ENCODE measurements around the gene RAB19. TPM values are rescaled to one million over a fixed set of nuclear protein-coding genes. Genes with fewer than 3 reads are reported as not detected.

RAB19 gene
- total RNA-seq, result not detected

- Histone ChIP-seq H3K27ac (no peak within 1 kb of the TSS), H3K4me1 (ENCODE audit: control insufficient read depth in 1 of 2, low read depth in 2 of 2) (no peaks in the 10 kb centered on the region), H3K36me3 (no peaks in the 10 kb centered on the region), H3K9me3 (no peaks in the 10 kb centered on the region), H3K27me3 (replicated peaks; ENCODE audit: insufficient read depth) (no peaks in the 10 kb centered on the region), H3K4me3 (peak within 1 kb of the TSS; percentile 52)
- DNase-seq (ENCODE audit: low spot score) (no peak), ATAC-seq (ENCODE audit: insufficient number of reproducible peaks, low FRiP score, low read depth) (no peak)
- TF ChIP-seq CTCF (IDR thresholded peaks at IDR 0.05), result no peak
Measured at GRCh38 chr7:140403878-140404564, at the start of gene RAB19. TSS of gene RAB19 (plus strand) at chr7:140404058. CDS start at chr7:140407647, 3,589 bp downstream.

- Histone ChIP-seq H3K4me3 (no peak overlapping the region), H3K4me1 (ENCODE audit: control insufficient read depth in 1 of 2, low read depth in 2 of 2) (no peaks in the 10 kb centered on the region), H3K27me3 (replicated peaks; ENCODE audit: insufficient read depth) (no peaks in the 10 kb centered on the region), H3K9me3 (no peaks in the 10 kb centered on the region), H3K36me3 (no peaks in the 10 kb centered on the region), H3K27ac (no peak overlapping the region)
- no peak for TF ChIP-seq CTCF (IDR thresholded peaks at IDR 0.05)
- no peak for ATAC-seq (ENCODE audit: insufficient number of reproducible peaks, low FRiP score, low read depth)
- DNase-seq (ENCODE audit: low spot score), result no peak
Measured at GRCh38 chr7:140358024-140358411, 45.8 kb upstream of the RAB19 start.

- peak overlapping the region; percentile 16 for H3K4me3 ChIP-seq
- no peaks in the 10 kb centered on the region for H3K9me3 ChIP-seq
- DNase-seq (ENCODE audit: low spot score) (no peak), ATAC-seq (ENCODE audit: insufficient number of reproducible peaks, low FRiP score, low read depth) (no peak)
- no peaks in the 10 kb centered on the region for H3K36me3 ChIP-seq
- H3K27ac ChIP-seq, result no peak overlapping the region
- TF ChIP-seq CTCF (IDR thresholded peaks at IDR 0.05), result no peak
- H3K27me3 ChIP-seq (replicated peaks; ENCODE audit: insufficient read depth), result no peaks in the 10 kb centered on the region
- no peaks in the 10 kb centered on the region for H3K4me1 ChIP-seq (ENCODE audit: control insufficient read depth in 1 of 2, low read depth in 2 of 2)
Measured at GRCh38 chr7:140358412-140359051, 45.3 kb upstream of the RAB19 start.

GRCh38 chr7:140360697-140361229 is 43.1 kb upstream of the RAB19 start:
- ATAC-seq (ENCODE audit: insufficient number of reproducible peaks, low FRiP score, low read depth), result no peak
- no peaks in the 10 kb centered on the region for H3K27me3 ChIP-seq (replicated peaks; ENCODE audit: insufficient read depth)
- TF ChIP-seq CTCF (IDR thresholded peaks at IDR 0.05), result no peak

GRCh38 chr7:140364819-140365218 is 39.0 kb upstream of the RAB19 start:
- H3K4me1 ChIP-seq (ENCODE audit: control insufficient read depth in 1 of 2, low read depth in 2 of 2), result no peaks in the 10 kb centered on the region
- TF ChIP-seq CTCF (IDR thresholded peaks at IDR 0.05), result no peak
- H3K27me3 ChIP-seq (replicated peaks; ENCODE audit: insufficient read depth), result no peaks in the 10 kb centered on the region
- H3K27ac ChIP-seq, result no peak overlapping the region
- ATAC-seq (ENCODE audit: insufficient number of reproducible peaks, low FRiP score, low read depth) (no peak), DNase-seq (ENCODE audit: low spot score) (no peak)
- no peak overlapping the region for H3K4me3 ChIP-seq
- peaks cover 17% of the 10 kb centered on the region for H3K36me3 ChIP-seq
- no peaks in the 10 kb centered on the region for H3K9me3 ChIP-seq

More at GRCh38 chr7:140360697-140361229, 43.1 kb upstream of the RAB19 start:
- no peak overlapping the region for H3K4me3 ChIP-seq
- no peak overlapping the region for H3K27ac ChIP-seq
- no peak for DNase-seq (ENCODE audit: low spot score)
- H3K36me3 ChIP-seq, result peaks cover 2% of the 10 kb centered on the region
- H3K9me3 ChIP-seq, result no peaks in the 10 kb centered on the region
- H3K4me1 ChIP-seq (ENCODE audit: control insufficient read depth in 1 of 2, low read depth in 2 of 2), result no peaks in the 10 kb centered on the region
